NCI-H2107 treated with DMSO at 0.1 percent for 48 hours (cell line): ENCODE data around the gene UBTF.

ENCODE experiments used
- DNase-seq: peaks from one replicate; lab custom pipeline; 2025; ENCODE audit not compliant: unreplicated experiment; lab: John Stamatoyannopoulos, UW

The UBTF gene

DNA sequence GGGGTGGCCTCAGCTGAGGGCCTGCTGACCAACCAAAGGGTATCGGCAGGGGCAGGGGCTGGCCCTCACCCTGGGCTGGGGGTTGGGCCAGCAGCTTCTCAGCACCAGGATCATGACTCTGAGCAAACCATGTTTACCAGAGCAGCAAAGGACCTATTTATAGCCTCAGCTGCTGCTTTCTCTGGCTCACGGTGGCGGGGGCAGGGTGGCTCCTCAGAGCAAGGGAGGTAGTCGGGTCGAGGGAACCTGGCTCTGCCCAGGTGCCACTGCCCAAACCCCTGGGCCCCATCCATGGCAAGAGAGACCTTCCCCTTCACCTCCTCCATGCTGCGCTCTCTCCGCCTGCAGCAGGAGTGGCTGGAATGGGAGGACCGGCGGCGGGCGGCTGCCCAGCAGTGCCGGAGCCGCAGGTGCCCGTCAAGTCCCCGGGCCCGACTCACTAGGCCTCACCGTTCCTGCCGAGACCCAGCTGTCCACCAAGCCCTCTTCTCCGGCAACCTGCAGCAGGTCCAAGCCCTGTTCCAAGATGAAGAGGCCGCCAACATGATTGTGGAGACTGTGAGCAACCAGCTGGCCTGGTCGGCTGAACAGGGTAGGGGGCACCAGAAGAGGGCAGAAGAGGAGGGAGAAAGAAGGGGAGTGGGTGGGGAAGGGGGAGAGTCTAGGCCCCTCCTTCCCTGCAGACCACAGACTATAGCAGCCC, 48.8 kb downstream of the UBTF start, which contains the start of gene ASB16:
Gene ASB16 (plus strand): TSS at position 206 of the 703 bp plus-strand sequence. CDS start 86 bp downstream, at position 292.
- peak; percentile 22 for DNase-seq

DNA sequence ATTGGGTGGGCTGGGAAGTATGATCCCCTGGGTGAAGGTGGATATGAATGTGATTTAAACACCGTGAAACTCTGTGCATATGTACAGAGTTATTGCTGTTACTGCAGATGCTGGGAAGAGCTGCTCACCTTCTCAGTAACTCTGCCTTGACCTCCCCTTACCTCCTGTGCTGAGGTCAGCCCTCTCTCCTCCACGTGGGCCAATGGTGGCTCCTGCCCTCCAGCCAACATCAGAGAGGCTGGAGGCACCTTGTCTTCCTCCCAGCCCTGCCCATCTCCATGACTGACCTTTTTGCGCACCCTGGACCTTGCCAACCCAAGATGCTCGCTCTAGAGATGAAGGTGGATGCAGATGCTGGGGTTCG, 49.4 kb downstream of the UBTF start:
- DNase-seq = no peak

DNA sequence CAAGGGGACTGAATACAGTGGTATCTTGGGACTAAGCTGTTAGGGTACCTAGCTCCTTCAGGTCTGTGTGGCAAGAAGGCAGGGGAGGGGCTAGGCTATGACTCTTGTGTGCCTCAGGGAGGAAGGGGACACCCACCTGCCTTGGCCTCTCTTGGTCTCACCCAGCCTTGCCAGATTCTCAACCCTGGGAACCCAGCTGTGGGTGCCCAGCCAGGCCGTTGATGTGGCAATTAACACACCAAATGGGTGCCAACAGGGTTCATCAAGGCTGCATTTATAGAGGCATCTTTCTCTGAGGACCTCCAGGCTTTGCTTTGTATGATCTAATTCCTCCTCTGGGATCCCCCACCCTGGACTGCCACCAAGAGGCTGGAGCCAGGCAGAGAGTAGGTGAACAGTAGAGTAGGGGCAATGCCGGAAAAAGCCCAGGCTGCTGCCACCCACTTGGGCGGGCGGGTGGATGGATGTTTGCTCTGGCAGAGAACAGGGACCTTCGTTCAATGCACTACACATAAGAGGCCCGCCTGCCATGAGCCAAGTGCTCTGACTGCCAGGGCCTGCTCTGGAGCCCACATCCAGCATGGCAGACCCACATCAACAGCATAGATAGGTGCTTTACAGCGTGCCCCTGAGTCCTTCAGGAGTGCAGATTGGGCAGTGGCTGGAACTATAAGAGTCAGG, 52.2 kb downstream of the UBTF start:
- no peak for DNase-seq

DNA sequence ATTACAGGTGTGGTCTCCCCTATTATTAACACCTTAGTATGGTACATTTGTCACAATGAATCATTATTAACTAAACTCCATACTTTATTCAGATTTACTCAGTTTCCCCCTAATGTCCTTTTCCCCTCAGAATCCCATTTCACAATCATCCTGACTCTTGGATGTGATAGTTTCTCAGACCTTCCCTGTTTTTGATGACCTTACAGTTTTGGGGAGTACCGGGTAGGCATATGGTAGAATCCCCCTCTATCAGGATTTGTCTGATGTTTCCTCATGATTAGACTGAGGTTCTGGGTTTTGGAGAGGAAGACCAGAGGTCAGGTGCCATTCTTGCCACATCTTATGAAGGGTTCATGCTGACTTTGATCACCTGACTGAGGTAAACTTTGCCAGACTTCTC, 55.0 kb downstream of the UBTF start:
- no peak for DNase-seq

DNA sequence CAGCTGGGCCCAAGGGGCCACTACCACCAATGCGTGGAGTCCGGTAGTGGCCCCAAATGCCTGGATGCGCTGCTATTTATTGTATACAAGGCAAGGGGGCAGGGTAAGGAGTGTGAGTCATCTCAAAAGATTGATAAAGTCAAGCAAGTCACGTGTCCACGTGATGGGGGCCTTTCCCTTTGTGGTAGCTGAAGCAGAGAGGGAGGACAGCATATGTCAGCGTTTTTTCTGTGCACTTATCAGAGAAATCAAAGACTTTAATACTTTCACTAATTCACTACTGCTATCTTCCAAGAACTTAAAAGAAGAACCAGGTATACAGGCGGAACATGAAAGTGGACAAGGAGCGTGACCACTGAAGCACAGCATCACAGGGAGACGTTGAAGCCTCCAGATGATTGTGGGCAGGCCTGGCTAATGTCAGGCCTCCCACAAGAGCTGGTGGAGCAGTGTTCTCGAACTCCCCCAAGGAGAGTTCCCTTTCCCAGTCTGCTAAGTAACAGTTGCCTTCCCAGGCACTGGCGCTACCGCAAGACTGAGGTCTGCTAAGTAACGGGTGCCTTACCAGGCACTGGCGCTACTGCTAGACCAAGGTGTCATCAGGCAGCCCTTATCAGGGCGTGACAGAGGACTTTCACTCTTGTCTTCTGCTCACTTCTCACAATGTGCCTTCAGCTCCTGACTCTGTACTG, 59.8 kb downstream of the UBTF start:
- DNase-seq = no peak

DNA sequence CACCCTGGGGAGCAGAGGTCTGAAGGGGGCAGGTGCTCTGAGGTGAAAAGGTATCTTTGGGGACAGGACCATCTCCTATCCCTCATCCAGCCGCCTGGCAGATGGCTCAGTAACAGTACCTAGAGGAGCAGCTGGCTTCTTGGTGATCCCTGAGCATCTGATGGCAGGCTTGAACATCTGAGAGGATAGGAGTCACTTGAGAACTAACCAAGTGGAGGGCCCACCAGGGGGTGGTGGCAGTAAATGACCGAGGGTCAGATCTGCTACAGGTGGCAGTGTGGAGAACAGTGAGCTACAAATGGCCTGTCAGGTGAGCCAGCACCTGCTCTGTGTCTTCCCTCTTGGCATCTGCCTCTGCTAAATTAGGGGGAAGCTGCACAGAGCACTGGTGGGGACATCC, 64.0 kb downstream of the UBTF start:
- peak; percentile 35 for DNase-seq
